ENCODE data around the gene APOA1.

The APOA1 gene

GRCh38 chr11:116837231-116838091 lies at the start of gene APOA1:
TSS of gene APOA1 (minus strand) at chr11:116837622. CDS start at chr11:116837387, 235 bp downstream.
- DNase-seq (ENCODE audit: low read depth), result no peak

GRCh38 chr11:116885951-116886655 lies 48.7 kb upstream of the APOA1 start:
- no peak for DNase-seq (ENCODE audit: low read depth)

GRCh38 chr11:116882386-116882785 lies 45.0 kb upstream of the APOA1 start:
- peak; percentile 72 for DNase-seq (ENCODE audit: low read depth)

- DNase-seq (ENCODE audit: low read depth), result no peak
Observed at GRCh38 chr11:116881143-116881542, 43.7 kb upstream of the APOA1 start.

- no peak for DNase-seq (ENCODE audit: low read depth)
Observed at GRCh38 chr11:116879800-116880625, 42.6 kb upstream of the APOA1 start.

GRCh38 chr11:116876656-116877055 lies 39.2 kb upstream of the APOA1 start:
- no peak for DNase-seq (ENCODE audit: low read depth)

GRCh38 chr11:116875194-116875593 lies 37.8 kb upstream of the APOA1 start:
- no peak for DNase-seq (ENCODE audit: low read depth)

- no peak for DNase-seq (ENCODE audit: low read depth)
Observed at GRCh38 chr11:116874251-116874650, 36.8 kb upstream of the APOA1 start.

GRCh38 chr11:116873381-116873780 lies 36.0 kb upstream of the APOA1 start:
- no peak for DNase-seq (ENCODE audit: low read depth)

- peak; percentile 87 for DNase-seq (ENCODE audit: low read depth)
Observed at GRCh38 chr11:116871248-116871647, 33.8 kb upstream of the APOA1 start.

- no peak for DNase-seq (ENCODE audit: low read depth)
Observed at GRCh38 chr11:116870054-116870453, 32.6 kb upstream of the APOA1 start.

GRCh38 chr11:116869610-116870009 lies 32.2 kb upstream of the APOA1 start:
- no peak for DNase-seq (ENCODE audit: low read depth)

- no peak for DNase-seq (ENCODE audit: low read depth)
Observed at GRCh38 chr11:116868066-116868465, 30.6 kb upstream of the APOA1 start.

- no peak for DNase-seq (ENCODE audit: low read depth)
Observed at GRCh38 chr11:116867619-116868018, 30.2 kb upstream of the APOA1 start.

- DNase-seq (ENCODE audit: low read depth), result no peak
Observed at GRCh38 chr11:116866804-116867455, 29.5 kb upstream of the APOA1 start.

GRCh38 chr11:116865696-116866095 lies 28.3 kb upstream of the APOA1 start:
- DNase-seq (ENCODE audit: low read depth), result peak; percentile 90

- DNase-seq (ENCODE audit: low read depth), result no peak
Observed at GRCh38 chr11:116864531-116864930, 27.1 kb upstream of the APOA1 start.

GRCh38 chr11:116862951-116863350 lies 25.5 kb upstream of the APOA1 start:
- DNase-seq (ENCODE audit: low read depth), result no peak

GRCh38 chr11:116862185-116862584 lies 24.8 kb upstream of the APOA1 start:
- DNase-seq (ENCODE audit: low read depth), result no peak

- DNase-seq (ENCODE audit: low read depth), result no peak
Observed at GRCh38 chr11:116861539-116861938, 24.1 kb upstream of the APOA1 start.

GRCh38 chr11:116860303-116860702 lies 22.9 kb upstream of the APOA1 start:
- DNase-seq (ENCODE audit: low read depth), result no peak

GRCh38 chr11:116859175-116859574 lies 21.8 kb upstream of the APOA1 start:
- DNase-seq (ENCODE audit: low read depth), result no peak

Data from GM04503 (cell line).